ENCODE results near the gene GCHFR. TPM values are rescaled to one million over a fixed set of nuclear protein-coding genes. Genes with fewer than 3 reads are reported as not detected.

Gene GCHFR
- total RNA-seq, result 10 to 100 TPM; 33.9 to 35.5 TPM

DNA sequence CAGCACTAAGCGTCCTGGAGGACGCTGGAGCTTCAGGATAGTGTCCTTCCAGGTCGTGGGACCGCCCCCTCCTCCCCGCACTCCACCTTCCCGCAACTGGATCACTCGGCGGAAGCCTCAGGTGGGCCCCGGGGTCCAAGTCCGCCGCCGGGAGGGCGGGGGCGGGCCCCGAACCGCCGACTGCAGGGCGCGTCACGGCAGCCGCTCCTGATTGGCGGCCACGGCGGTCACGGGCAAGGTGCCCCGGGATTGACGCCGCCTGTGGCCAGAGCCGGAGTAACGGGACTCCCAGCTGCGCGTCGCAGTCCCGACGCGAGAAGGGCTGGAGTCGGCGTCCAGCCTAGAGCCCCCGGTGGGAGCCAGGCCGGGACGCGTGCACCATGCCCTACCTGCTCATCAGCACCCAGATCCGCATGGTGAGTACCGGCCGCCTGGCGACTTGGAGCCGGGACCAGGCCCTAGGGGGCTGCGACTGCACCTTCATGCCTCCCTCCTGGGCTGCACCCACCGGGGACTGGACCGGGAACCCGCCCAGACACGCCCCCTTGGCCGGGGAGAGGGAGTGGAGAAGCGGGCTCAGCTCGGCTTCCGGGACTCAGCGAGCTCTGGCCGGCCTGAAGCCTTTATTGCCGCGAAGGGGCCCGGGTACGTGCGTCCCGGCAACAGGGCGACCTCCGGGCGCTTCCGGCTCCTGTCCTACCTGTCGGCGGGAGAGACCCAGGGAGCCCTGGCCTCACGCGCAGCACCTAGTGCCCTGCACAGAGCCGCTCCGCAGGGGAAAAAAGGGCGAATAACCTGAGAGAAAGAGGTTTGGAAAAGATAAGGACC, at the start of gene GCHFR:
TSS of gene GCHFR (plus strand) at position 268 of the 828 bp plus-strand sequence. CDS start at position 381, 113 bp downstream.
- POLR2A ChIA-PET, result no interaction called here
- Mint-ChIP-seq H3K27ac (peak within 1 kb of the TSS; percentile 92), H3K27me3 (no peaks in the 10 kb centered on the region), H3K4me1 (peaks cover 44% of the 10 kb centered on the region), H3K4me3 (peak within 1 kb of the TSS; percentile 84), H3K36me3 (ENCODE audit: low read depth) (peaks cover 5% of the 10 kb centered on the region), H3K9me3 (no peaks in the 10 kb centered on the region)
- peak; percentile 71 for DNase-seq
- CTCF ChIA-PET, result interaction anchor here (0.6 to 2.5 kb wide), 8 partner anchors 10 to 131 kb away, joined by 3 to 11 read pairs (median 4); no protein-coding TSS in a partner anchor

- CTCF ChIA-PET, result interaction anchor here (0.7 to 1.4 kb wide), 4 partner anchors 9 to 182 kb away, joined by 3 read pairs; partner anchors contain the start of gene RAD51
- H3K27me3 Mint-ChIP-seq, result no peaks in the 10 kb centered on the region
Measured at GRCh38 chr15:40714144-40714543, 49.7 kb upstream of the GCHFR start.

DNA sequence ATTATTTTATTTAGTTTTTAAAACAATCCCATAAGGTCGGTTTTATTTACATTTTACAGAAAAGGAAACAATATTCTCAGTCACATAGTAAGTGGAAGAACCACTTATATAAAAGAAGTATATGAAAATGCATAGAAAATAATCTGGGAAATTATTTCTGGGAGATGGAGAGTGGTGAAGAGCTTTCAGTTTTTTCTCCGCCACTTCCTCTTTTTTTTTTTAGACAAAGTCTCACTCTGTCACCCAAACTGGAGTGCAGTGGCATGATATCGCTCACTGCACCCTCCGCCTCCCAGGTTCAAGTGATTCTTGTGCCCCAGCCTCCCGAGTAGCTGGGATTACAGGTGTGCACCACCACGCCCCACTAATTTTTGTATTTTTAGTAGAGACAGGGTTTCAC, 47.7 kb upstream of the GCHFR start:
- Mint-ChIP-seq H3K27me3 (no peaks in the 10 kb centered on the region), H3K27ac (no peak overlapping the region), H3K36me3 (ENCODE audit: low read depth) (peaks cover 40% of the 10 kb centered on the region), H3K4me3 (no peak overlapping the region), H3K4me1 (peaks cover 9% of the 10 kb centered on the region), H3K9me3 (no peaks in the 10 kb centered on the region)
- ChIA-PET POLR2A (no interaction called here), CTCF (interaction anchor here (0.6 kb wide), 1 partner anchor 20 kb away, joined by 4 read pairs; no protein-coding TSS in a partner anchor)
- no peak for DNase-seq

More at GRCh38 chr15:40714144-40714543, 49.7 kb upstream of the GCHFR start:
- H3K4me3 Mint-ChIP-seq, result no peak overlapping the region
- peaks cover 7% of the 10 kb centered on the region for H3K4me1 Mint-ChIP-seq
- DNase-seq, result no peak
- no peaks in the 10 kb centered on the region for H3K9me3 Mint-ChIP-seq
- no peak overlapping the region for H3K27ac Mint-ChIP-seq
- H3K36me3 Mint-ChIP-seq (ENCODE audit: low read depth), result peaks cover 42% of the 10 kb centered on the region
- POLR2A ChIA-PET, result no interaction called here

DNA sequence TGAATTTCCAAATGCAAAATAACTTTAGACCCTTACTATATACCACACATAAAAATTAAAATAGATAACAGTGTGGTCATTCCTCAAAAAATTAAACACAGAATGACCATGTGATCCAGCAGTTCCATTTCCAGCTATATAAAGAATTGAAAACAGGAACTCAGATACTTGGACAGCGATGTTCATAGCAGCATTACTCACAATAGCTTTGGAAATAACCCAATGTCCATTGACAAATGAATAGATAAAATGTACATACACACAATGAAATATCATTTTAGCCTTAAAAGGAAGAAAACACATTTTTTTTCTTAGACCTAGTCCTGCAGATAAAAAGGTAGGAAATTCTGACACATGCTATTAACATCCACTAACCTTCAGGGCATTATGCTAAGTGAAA, 42.2 kb upstream of the GCHFR start:
- H3K4me3 Mint-ChIP-seq, result no peak overlapping the region
- no peaks in the 10 kb centered on the region for H3K9me3 Mint-ChIP-seq
- peaks cover 37% of the 10 kb centered on the region for H3K36me3 Mint-ChIP-seq (ENCODE audit: low read depth)
- peaks cover 15% of the 10 kb centered on the region for H3K4me1 Mint-ChIP-seq
- H3K27me3 Mint-ChIP-seq, result no peaks in the 10 kb centered on the region
- H3K27ac Mint-ChIP-seq, result no peak overlapping the region
- ChIA-PET CTCF (interaction anchor here (0.9 kb wide), 2 partner anchors 9 to 13 kb away, joined by 3 to 5 read pairs; no protein-coding TSS in a partner anchor), POLR2A (no interaction called here)
- no peak for DNase-seq

GRCh38 chr15:40722354-40722753, 41.5 kb upstream of the GCHFR start:
- peak overlapping the region; percentile 1 for H3K27ac Mint-ChIP-seq
- POLR2A ChIA-PET, result interaction anchor here (0.7 kb wide), 1 partner anchor 9 kb away, joined by 6 read pairs; no protein-coding TSS in a partner anchor
- peaks cover 37% of the 10 kb centered on the region for H3K36me3 Mint-ChIP-seq (ENCODE audit: low read depth)

GRCh38 chr15:40722934-40723333, 40.9 kb upstream of the GCHFR start:
- H3K27ac Mint-ChIP-seq, result no peak overlapping the region
- peaks cover 37% of the 10 kb centered on the region for H3K36me3 Mint-ChIP-seq (ENCODE audit: low read depth)
- no peaks in the 10 kb centered on the region for H3K27me3 Mint-ChIP-seq
- DNase-seq, result no peak
- ChIA-PET CTCF (interaction anchor here (0.7 to 2.1 kb wide), 3 partner anchors 14 to 32 kb away, joined by 3 to 6 read pairs (median 5); no protein-coding TSS in a partner anchor), POLR2A (interaction anchor here (0.7 kb wide), 1 partner anchor 9 kb away, joined by 6 read pairs; no protein-coding TSS in a partner anchor)
- no peak overlapping the region for H3K4me3 Mint-ChIP-seq
- no peaks in the 10 kb centered on the region for H3K9me3 Mint-ChIP-seq
- H3K4me1 Mint-ChIP-seq, result peaks cover 15% of the 10 kb centered on the region

More at GRCh38 chr15:40722354-40722753, 41.5 kb upstream of the GCHFR start:
- Mint-ChIP-seq H3K9me3 (no peaks in the 10 kb centered on the region), H3K4me1 (peaks cover 15% of the 10 kb centered on the region), H3K27me3 (no peaks in the 10 kb centered on the region), H3K4me3 (no peak overlapping the region)
- no peak for DNase-seq
- CTCF ChIA-PET, result interaction anchor here (0.7 to 2.1 kb wide), 4 partner anchors 10 to 32 kb away, joined by 3 to 6 read pairs (median 5); no protein-coding TSS in a partner anchor

DNA sequence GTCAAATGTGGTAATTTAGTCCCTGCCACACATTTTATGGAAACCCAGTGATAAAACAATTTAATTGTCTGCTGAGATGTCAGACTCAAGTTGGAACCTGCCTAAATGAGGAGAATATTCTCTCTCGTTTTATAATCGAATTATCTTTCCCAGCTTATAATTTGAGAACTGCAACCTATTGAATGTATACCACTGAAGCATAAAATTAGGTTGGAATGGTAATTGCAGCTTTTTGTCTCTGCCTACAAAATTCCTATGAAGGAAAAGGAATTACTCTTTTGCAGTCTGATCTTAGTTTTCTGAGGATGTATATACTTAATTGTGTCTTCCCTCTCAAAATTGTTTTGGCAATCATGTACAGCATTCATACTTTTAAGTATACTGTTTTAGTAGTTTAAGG, 39.9 kb upstream of the GCHFR start:
- peaks cover 37% of the 10 kb centered on the region for H3K36me3 Mint-ChIP-seq (ENCODE audit: low read depth)
- CTCF ChIA-PET, result interaction anchor here (1.1 to 2.1 kb wide), 3 partner anchors 11 to 17 kb away, joined by 3 to 6 read pairs (median 5); no protein-coding TSS in a partner anchor

GRCh38 chr15:40731034-40731433, 32.8 kb upstream of the GCHFR start:
- H3K9me3 Mint-ChIP-seq, result no peaks in the 10 kb centered on the region
- H3K4me3 Mint-ChIP-seq, result no peak overlapping the region
- CTCF ChIA-PET, result interaction anchor here (0.7 kb wide), 1 partner anchor 8 kb away, joined by 4 read pairs; no protein-coding TSS in a partner anchor
- H3K4me1 Mint-ChIP-seq, result no peaks in the 10 kb centered on the region
- POLR2A ChIA-PET, result interaction anchor here (0.6 kb wide), 1 partner anchor 9 kb away, joined by 6 read pairs; no protein-coding TSS in a partner anchor
- peaks cover 50% of the 10 kb centered on the region for H3K36me3 Mint-ChIP-seq (ENCODE audit: low read depth)
- DNase-seq, result no peak
- no peak overlapping the region for H3K27ac Mint-ChIP-seq
- H3K27me3 Mint-ChIP-seq, result no peaks in the 10 kb centered on the region

More for the DNA sequence above, 39.9 kb upstream of the GCHFR start:
- no peaks in the 10 kb centered on the region for H3K9me3 Mint-ChIP-seq
- POLR2A ChIA-PET, result no interaction called here
- no peak overlapping the region for H3K27ac Mint-ChIP-seq
- no peak for DNase-seq
- H3K4me1 Mint-ChIP-seq, result peaks cover 15% of the 10 kb centered on the region
- no peak overlapping the region for H3K4me3 Mint-ChIP-seq
- no peaks in the 10 kb centered on the region for H3K27me3 Mint-ChIP-seq

- Mint-ChIP-seq H3K4me3 (no peak overlapping the region), H3K27ac (peak overlapping the region; percentile 64), H3K4me1 (peaks cover 2% of the 10 kb centered on the region), H3K9me3 (no peaks in the 10 kb centered on the region), H3K36me3 (ENCODE audit: low read depth) (peaks cover 60% of the 10 kb centered on the region), H3K27me3 (no peaks in the 10 kb centered on the region)
- DNase-seq, result no peak
- ChIA-PET POLR2A (no interaction called here), CTCF (interaction anchor here (0.5 to 1.8 kb wide), 4 partner anchors 8 to 46 kb away, joined by 3 to 6 read pairs (median 4); no protein-coding TSS in a partner anchor)
Measured at GRCh38 chr15:40736575-40736974, 27.3 kb upstream of the GCHFR start.

DNA sequence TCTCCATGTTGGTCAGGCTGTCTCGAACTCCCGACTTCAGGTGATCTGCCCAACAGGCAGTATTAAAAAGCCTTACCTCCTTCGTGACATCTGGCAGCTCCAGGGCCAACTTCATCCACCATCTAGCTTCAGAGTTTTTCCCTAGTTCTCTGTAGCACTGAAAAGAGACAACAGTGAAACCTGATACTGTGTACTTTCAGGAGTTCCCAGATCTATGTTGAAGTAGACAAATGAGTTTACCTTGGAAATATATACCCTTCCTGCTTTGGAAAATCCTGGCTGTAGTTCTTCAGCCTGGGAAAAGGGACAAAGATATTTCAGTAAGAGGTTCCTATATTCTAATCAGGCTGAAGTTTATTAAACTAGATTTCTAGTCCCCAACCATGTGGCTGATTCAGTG, 26.8 kb upstream of the GCHFR start:
- Mint-ChIP-seq H3K4me3 (no peak overlapping the region), H3K27ac (no peak overlapping the region), H3K36me3 (ENCODE audit: low read depth) (peaks cover 56% of the 10 kb centered on the region), H3K27me3 (no peaks in the 10 kb centered on the region), H3K9me3 (no peaks in the 10 kb centered on the region), H3K4me1 (peaks cover 2% of the 10 kb centered on the region)
- DNase-seq, result no peak
- POLR2A ChIA-PET, result no interaction called here
- CTCF ChIA-PET, result interaction anchor here (0.7 to 1.8 kb wide), 3 partner anchors 9 to 45 kb away, joined by 3 to 6 read pairs (median 5); no protein-coding TSS in a partner anchor

GRCh38 chr15:40739047-40739446, 24.8 kb upstream of the GCHFR start:
- no peak overlapping the region for H3K4me3 Mint-ChIP-seq
- peaks cover 21% of the 10 kb centered on the region for H3K4me1 Mint-ChIP-seq
- CTCF ChIA-PET, result interaction anchor here (0.7 to 1.9 kb wide), 5 partner anchors 8 to 50 kb away, joined by 3 to 5 read pairs (median 4); no protein-coding TSS in a partner anchor
- no peaks in the 10 kb centered on the region for H3K9me3 Mint-ChIP-seq
- POLR2A ChIA-PET, result no interaction called here
- no peaks in the 10 kb centered on the region for H3K27me3 Mint-ChIP-seq
- DNase-seq, result no peak
- H3K27ac Mint-ChIP-seq, result no peak overlapping the region
- peaks cover 63% of the 10 kb centered on the region for H3K36me3 Mint-ChIP-seq (ENCODE audit: low read depth)

DNA sequence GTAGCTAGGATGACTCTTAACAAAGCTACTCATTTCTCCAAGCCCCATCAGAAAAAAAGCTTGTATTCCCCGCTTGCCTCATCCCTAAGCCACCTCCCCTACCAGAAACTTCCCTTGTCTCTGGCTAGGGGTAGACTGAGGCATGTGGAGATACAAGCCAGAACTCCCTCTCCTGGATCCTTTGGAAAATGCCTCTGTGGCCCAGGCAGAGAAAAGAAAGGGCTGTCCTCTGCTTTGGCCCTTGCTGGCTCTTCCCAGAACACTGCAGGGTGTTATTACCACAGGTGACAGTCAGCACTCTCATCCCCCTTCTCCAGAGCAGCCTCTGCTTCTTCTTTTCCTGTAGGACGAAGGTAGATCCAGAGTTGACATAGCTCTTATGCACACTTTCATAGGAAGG, 24.0 kb upstream of the GCHFR start:
- ChIA-PET CTCF (interaction anchor here (0.7 to 1.9 kb wide), 6 partner anchors 8 to 49 kb away, joined by 3 to 5 read pairs (median 4); partner anchors contain the start of gene C15orf62), POLR2A (no interaction called here)
- Mint-ChIP-seq H3K36me3 (ENCODE audit: low read depth) (peaks cover 62% of the 10 kb centered on the region), H3K4me1 (peaks cover 28% of the 10 kb centered on the region), H3K27me3 (no peaks in the 10 kb centered on the region), H3K27ac (no peak overlapping the region), H3K4me3 (no peak overlapping the region), H3K9me3 (no peaks in the 10 kb centered on the region)
- no peak for DNase-seq

Data from activated CD4-positive, alpha-beta T cell treated with anti-CD3 and anti-CD28 coated beads, Interleukin-2, amount 10 ng/mL, durations not matched to agents 7 days and 5 days (primary cell).